ENCODE measurements around the gene CINP.

Gene CINP

GRCh38 chr14:102359341-102359740 lies 3.3 kb downstream of the CINP start:
- H3K14ac ChIP-seq (ENCODE audit: low read length in 2 of 2): no peak overlapping the region
- H3K18ac ChIP-seq (ENCODE audit: low read depth in 1 of 2, low read length in 2 of 2): no peak overlapping the region
- H4K91ac ChIP-seq (ENCODE audit: low read length): no peak overlapping the region
- H3K4me1 ChIP-seq (ENCODE audit: control insufficient read depth, insufficient read depth, low read depth, low read length): peaks cover 9% of the 10 kb centered on the region
- H3K27ac ChIP-seq (ENCODE audit: low read length, poor library complexity, severe bottlenecking): no peak overlapping the region
- no peak overlapping the region for H3K4ac ChIP-seq (ENCODE audit: low read depth in 1 of 2, low read length in 2 of 2)
- no peak overlapping the region for H2AFZ ChIP-seq (ENCODE audit: low read depth, low read length)
- no peaks in the 10 kb centered on the region for H3K27me3 ChIP-seq (ENCODE audit: control insufficient read depth in 1 of 2, insufficient read depth in 1 of 2, low read length in 2 of 2)
- H3K23ac ChIP-seq (ENCODE audit: low read length in 2 of 2): no peak overlapping the region
- H3K4me3 ChIP-seq (ENCODE audit: insufficient read depth in 1 of 2, low read depth in 1 of 2, low read length in 2 of 2): no peak overlapping the region
- H3K4me2 ChIP-seq (ENCODE audit: low read length, poor library complexity, severe bottlenecking): no peak overlapping the region
- no peak overlapping the region for H2BK15ac ChIP-seq (ENCODE audit: low read depth, poor library complexity, severe bottlenecking)
- peaks cover 21 to 59% of the 10 kb centered on the region in 2 experiments for H3K36me3 ChIP-seq (ENCODE audit: control insufficient read depth in 1 of 2, insufficient read depth in 2 of 2, low read depth in 1 of 2, low read length in 2 of 2)
- H2BK120ac ChIP-seq (ENCODE audit: low read depth, low read length): no peak overlapping the region
- WGBS: 100% methylated on average over 1 of the region's 2 CpGs
- no peak overlapping the region for H2BK12ac ChIP-seq (ENCODE audit: low read length in 2 of 2)
- H3K9ac ChIP-seq (ENCODE audit: low read length): no peak overlapping the region
- DNase-seq: no peak
- H4K8ac ChIP-seq (ENCODE audit: low read length): no peak overlapping the region
- H2AK5ac ChIP-seq (ENCODE audit: low read length, severe bottlenecking): no peak overlapping the region
- H2BK5ac ChIP-seq (ENCODE audit: low read depth, low read length, poor library complexity, severe bottlenecking): no peak overlapping the region
- H3K9me3 ChIP-seq (ENCODE audit: control insufficient read depth, low read length): no peaks in the 10 kb centered on the region
- peaks cover 33% of the 10 kb centered on the region for H3K79me1 ChIP-seq (replicated peaks; ENCODE audit: low read length, poor library complexity, severe bottlenecking)

GRCh38 chr14:102356280-102356679 lies 6.4 kb downstream of the CINP start:
- no peaks in the 10 kb centered on the region for H3K9me3 ChIP-seq (ENCODE audit: control insufficient read depth, low read length)

DNA sequence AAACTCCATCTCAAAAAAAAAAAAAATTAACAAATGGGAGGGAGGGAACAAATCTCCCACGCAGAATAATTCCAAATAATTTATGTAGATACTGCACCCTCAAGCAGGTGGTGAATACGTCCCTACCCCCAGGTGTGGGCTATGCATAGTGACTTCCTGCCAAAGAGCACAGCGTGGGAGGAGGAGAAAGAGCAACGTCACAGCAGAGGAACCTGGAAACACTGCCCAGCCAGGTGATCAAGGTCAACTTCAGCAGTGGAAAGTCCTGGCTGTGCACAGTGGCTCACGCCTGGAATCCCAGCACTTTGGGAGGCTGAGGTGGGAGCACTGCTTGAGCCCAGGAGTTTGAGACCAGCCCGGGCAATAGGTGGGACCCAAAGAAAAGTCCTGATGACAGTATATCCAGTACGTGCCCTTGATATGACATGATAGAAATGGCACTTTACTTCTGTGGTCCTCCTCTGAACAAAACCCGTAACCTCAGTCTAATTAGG lies 9.5 kb downstream of the CINP start:
- no peaks in the 10 kb centered on the region for H3K9me3 ChIP-seq (ENCODE audit: control insufficient read depth, low read length)
- no peak for DNase-seq
- no peaks in the 10 kb centered on the region for H3K27me3 ChIP-seq (ENCODE audit: control insufficient read depth in 1 of 2, insufficient read depth in 1 of 2, low read length in 2 of 2)
- no peak overlapping the region for H3K9ac ChIP-seq (ENCODE audit: low read length)
- H4K8ac ChIP-seq (ENCODE audit: low read length): no peak overlapping the region
- H3K14ac ChIP-seq (ENCODE audit: low read length in 2 of 2): no peak overlapping the region
- no peak overlapping the region for H3K27ac ChIP-seq (ENCODE audit: low read length, poor library complexity, severe bottlenecking)
- no peak overlapping the region for H2BK15ac ChIP-seq (ENCODE audit: low read depth, poor library complexity, severe bottlenecking)
- H3K4me3 ChIP-seq (ENCODE audit: insufficient read depth in 1 of 2, low read depth in 1 of 2, low read length in 2 of 2): no peak overlapping the region
- no peak overlapping the region for H2BK12ac ChIP-seq (ENCODE audit: low read length in 2 of 2)
- WGBS: 96% methylated on average over 8 of the region's 8 CpGs
- H3K18ac ChIP-seq (ENCODE audit: low read depth in 1 of 2, low read length in 2 of 2): no peak overlapping the region
- H3K23ac ChIP-seq (ENCODE audit: low read length in 2 of 2): no peak overlapping the region
- H2AFZ ChIP-seq (ENCODE audit: low read depth, low read length): no peak overlapping the region
- no peak overlapping the region for H2BK5ac ChIP-seq (ENCODE audit: low read depth, low read length, poor library complexity, severe bottlenecking)
- H3K79me1 ChIP-seq (replicated peaks; ENCODE audit: low read length, poor library complexity, severe bottlenecking): peaks cover 13% of the 10 kb centered on the region
- H3K4me2 ChIP-seq (ENCODE audit: low read length, poor library complexity, severe bottlenecking): no peak overlapping the region
- peaks cover 44 to 93% of the 10 kb centered on the region in 2 experiments for H3K36me3 ChIP-seq (ENCODE audit: control insufficient read depth in 1 of 2, insufficient read depth in 2 of 2, low read depth in 1 of 2, low read length in 2 of 2)
- no peak overlapping the region for H2BK120ac ChIP-seq (ENCODE audit: low read depth, low read length)
- H3K4ac ChIP-seq (ENCODE audit: low read depth in 1 of 2, low read length in 2 of 2): no peak overlapping the region
- H2AK5ac ChIP-seq (ENCODE audit: low read length, severe bottlenecking): no peak overlapping the region
- H3K4me1 ChIP-seq (ENCODE audit: control insufficient read depth, insufficient read depth, low read depth, low read length): no peaks in the 10 kb centered on the region
- H4K91ac ChIP-seq (ENCODE audit: low read length): no peak overlapping the region

More at GRCh38 chr14:102356280-102356679, 6.4 kb downstream of the CINP start:
- no peak overlapping the region for H4K91ac ChIP-seq (ENCODE audit: low read length)
- H3K4ac ChIP-seq (ENCODE audit: low read depth in 1 of 2, low read length in 2 of 2): no peak overlapping the region
- no peaks in the 10 kb centered on the region for H3K27me3 ChIP-seq (ENCODE audit: control insufficient read depth in 1 of 2, insufficient read depth in 1 of 2, low read length in 2 of 2)
- WGBS: 100% methylated on average over 1 of the region's 3 CpGs
- no peak overlapping the region for H2AFZ ChIP-seq (ENCODE audit: low read depth, low read length)
- H3K4me1 ChIP-seq (ENCODE audit: control insufficient read depth, insufficient read depth, low read depth, low read length): peaks cover 2% of the 10 kb centered on the region
- H3K27ac ChIP-seq (ENCODE audit: low read length, poor library complexity, severe bottlenecking): no peak overlapping the region
- H3K4me3 ChIP-seq (ENCODE audit: insufficient read depth in 1 of 2, low read depth in 1 of 2, low read length in 2 of 2): no peak overlapping the region
- H2BK120ac ChIP-seq (ENCODE audit: low read depth, low read length): no peak overlapping the region
- H3K23ac ChIP-seq (ENCODE audit: low read length in 2 of 2): no peak overlapping the region
- no peak overlapping the region for H2BK5ac ChIP-seq (ENCODE audit: low read depth, low read length, poor library complexity, severe bottlenecking)
- H2AK5ac ChIP-seq (ENCODE audit: low read length, severe bottlenecking): no peak overlapping the region
- peaks cover 33 to 84% of the 10 kb centered on the region in 2 experiments for H3K36me3 ChIP-seq (ENCODE audit: control insufficient read depth in 1 of 2, insufficient read depth in 2 of 2, low read depth in 1 of 2, low read length in 2 of 2)
- H3K9ac ChIP-seq (ENCODE audit: low read length): no peak overlapping the region
- no peak overlapping the region for H4K8ac ChIP-seq (ENCODE audit: low read length)
- no peak overlapping the region for H3K18ac ChIP-seq (ENCODE audit: low read depth in 1 of 2, low read length in 2 of 2)
- H2BK15ac ChIP-seq (ENCODE audit: low read depth, poor library complexity, severe bottlenecking): no peak overlapping the region
- DNase-seq: no peak
- H3K4me2 ChIP-seq (ENCODE audit: low read length, poor library complexity, severe bottlenecking): no peak overlapping the region
- no peak overlapping the region for H2BK12ac ChIP-seq (ENCODE audit: low read length in 2 of 2)
- H3K79me1 ChIP-seq (replicated peaks; ENCODE audit: low read length, poor library complexity, severe bottlenecking): peaks cover 26% of the 10 kb centered on the region
- no peak overlapping the region for H3K14ac ChIP-seq (ENCODE audit: low read length in 2 of 2)

- H3K27me3 ChIP-seq (ENCODE audit: control insufficient read depth in 1 of 2, insufficient read depth in 1 of 2, low read length in 2 of 2): no peaks in the 10 kb centered on the region
- no peak overlapping the region for H2AK5ac ChIP-seq (ENCODE audit: low read length, severe bottlenecking)
- no peak overlapping the region for H2BK12ac ChIP-seq (ENCODE audit: low read length in 2 of 2)
- H4K8ac ChIP-seq (ENCODE audit: low read length): no peak overlapping the region
- H3K4me3 ChIP-seq (ENCODE audit: insufficient read depth in 1 of 2, low read depth in 1 of 2, low read length in 2 of 2): no peak overlapping the region
- no peak overlapping the region for H3K4ac ChIP-seq (ENCODE audit: low read depth in 1 of 2, low read length in 2 of 2)
- WGBS: 100% methylated on average over 3 of the region's 4 CpGs
- peaks cover 51 to 93% of the 10 kb centered on the region in 2 experiments for H3K36me3 ChIP-seq (ENCODE audit: control insufficient read depth in 1 of 2, insufficient read depth in 2 of 2, low read depth in 1 of 2, low read length in 2 of 2)
- H4K91ac ChIP-seq (ENCODE audit: low read length): no peak overlapping the region
- no peak overlapping the region for H2BK5ac ChIP-seq (ENCODE audit: low read depth, low read length, poor library complexity, severe bottlenecking)
- no peak overlapping the region for H3K18ac ChIP-seq (ENCODE audit: low read depth in 1 of 2, low read length in 2 of 2)
- no peak overlapping the region for H3K14ac ChIP-seq (ENCODE audit: low read length in 2 of 2)
- no peak overlapping the region for H2BK15ac ChIP-seq (ENCODE audit: low read depth, poor library complexity, severe bottlenecking)
- no peak overlapping the region for H2AFZ ChIP-seq (ENCODE audit: low read depth, low read length)
- no peaks in the 10 kb centered on the region for H3K4me1 ChIP-seq (ENCODE audit: control insufficient read depth, insufficient read depth, low read depth, low read length)
- H3K9me3 ChIP-seq (ENCODE audit: control insufficient read depth, low read length): no peaks in the 10 kb centered on the region
- no peak overlapping the region for H2BK120ac ChIP-seq (ENCODE audit: low read depth, low read length)
- H3K79me1 ChIP-seq (replicated peaks; ENCODE audit: low read length, poor library complexity, severe bottlenecking): peaks cover 12% of the 10 kb centered on the region
- no peak overlapping the region for H3K4me2 ChIP-seq (ENCODE audit: low read length, poor library complexity, severe bottlenecking)
- no peak for DNase-seq
- H3K27ac ChIP-seq (ENCODE audit: low read length, poor library complexity, severe bottlenecking): no peak overlapping the region
- no peak overlapping the region for H3K23ac ChIP-seq (ENCODE audit: low read length in 2 of 2)
- H3K9ac ChIP-seq (ENCODE audit: low read length): no peak overlapping the region
Observed at GRCh38 chr14:102352213-102352612, 10.5 kb downstream of the CINP start.
